Activated naive CD8-positive, alpha-beta T cell treated with anti-CD3 and anti-CD28 coated beads, Interleukin-2, amount 50 U/mL, for 16 hours (primary cell): ENCODE measurements around the gene FHL3.
"Not testable (repeated sequence)": the region's sequence is repeated elsewhere in the genome, so short reads cannot be mapped to it uniquely, and the experiment has no call there.

Source experiments
- DNase-seq: peaks from one replicate; pipeline ENCODE4 v3.0.0-alpha.2; 2020; ENCODE audit warnings: low read depth, low spot score

FHL3 gene

GRCh38 chr1:37994886-37995566 is 10.3 kb downstream of the FHL3 start:
- no peak for DNase-seq

- no peak for DNase-seq
These were observed 15.9 kb downstream of the FHL3 start for GRCh38 chr1:37989361-37989930.

GRCh38 chr1:37987679-37988078 is 17.6 kb downstream of the FHL3 start:
- DNase-seq, result no peak

- DNase-seq, result no peak
These were observed 21.8 kb downstream of the FHL3 start for GRCh38 chr1:37983546-37983945.

- no peak for DNase-seq
These were observed 26.8 kb downstream of the FHL3 start for GRCh38 chr1:37978541-37978940.

GRCh38 chr1:37975083-37975482 is 30.2 kb downstream of the FHL3 start:
- DNase-seq, result not testable (repeated sequence)

- no peak for DNase-seq
These were observed 30.7 kb downstream of the FHL3 start for GRCh38 chr1:37974567-37974966.

- not testable (repeated sequence) for DNase-seq
These were observed 31.6 kb downstream of the FHL3 start for GRCh38 chr1:37973684-37974083.

GRCh38 chr1:37965301-37965700 is 40.0 kb downstream of the FHL3 start:
- no peak for DNase-seq

GRCh38 chr1:37964106-37964505 is 41.2 kb downstream of the FHL3 start:
- DNase-seq, result not testable (repeated sequence)

GRCh38 chr1:37958690-37959089 is 46.6 kb downstream of the FHL3 start:
- DNase-seq, result no peak

GRCh38 chr1:37955685-37956084 is 49.6 kb downstream of the FHL3 start:
- DNase-seq, result no peak

- no peak for DNase-seq
These were observed 50.9 kb downstream of the FHL3 start for GRCh38 chr1:37954316-37954971.

GRCh38 chr1:37952738-37953137 is 52.6 kb downstream of the FHL3 start:
- no peak for DNase-seq

GRCh38 chr1:37951783-37952624 is 53.3 kb downstream of the FHL3 start:
- no peak for DNase-seq

GRCh38 chr1:37951041-37951782 is 54.1 kb downstream of the FHL3 start:
- no peak for DNase-seq

- no peak for DNase-seq
These were observed 55.7 kb downstream of the FHL3 start for GRCh38 chr1:37949524-37950152.

- DNase-seq, result no peak
These were observed 56.5 kb downstream of the FHL3 start for GRCh38 chr1:37948841-37949240.

GRCh38 chr1:37948166-37948565 is 57.1 kb downstream of the FHL3 start:
- no peak for DNase-seq

GRCh38 chr1:37947364-37947763 is 58.0 kb downstream of the FHL3 start:
- no peak for DNase-seq
